ENCODE results near the gene HSFX2.
"Not testable (repeated sequence)": the region's sequence is repeated elsewhere in the genome, so short reads cannot be mapped to it uniquely, and the experiment has no call there.

Gene HSFX2

GRCh38 chrX:149545545-149546543, 49.3 kb downstream of the HSFX2 start:
- DNase-seq (ENCODE audit: low spot score) = not testable (repeated sequence)
